Measurements from ENCODE around the gene ZNF74.

DNA sequence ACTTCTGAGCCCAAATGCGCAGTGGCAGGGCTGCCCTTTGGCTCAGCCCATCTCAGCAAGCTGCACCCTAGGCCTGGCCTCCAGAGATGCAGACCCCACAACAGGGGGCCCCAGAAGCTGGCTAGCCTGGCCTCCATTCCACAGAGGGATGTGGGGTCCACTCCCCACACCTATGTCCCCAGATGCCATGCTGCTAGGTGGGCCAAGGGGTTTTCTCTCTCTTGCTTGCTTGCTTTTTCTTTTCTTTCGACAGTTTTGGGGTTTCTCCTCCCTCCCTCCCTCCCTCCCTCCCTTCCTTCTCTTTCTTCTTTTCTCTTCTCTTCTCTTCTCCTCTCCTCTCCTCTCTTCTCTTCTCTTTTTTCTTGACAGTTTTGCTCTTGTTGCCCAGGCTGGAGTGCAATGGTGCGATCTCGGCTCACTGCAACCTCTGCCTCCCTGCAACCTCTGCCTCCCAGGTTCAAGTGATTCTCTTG lies 34.0 kb downstream of the ZNF74 start:
- TF ChIP-seq, protein P1, sequence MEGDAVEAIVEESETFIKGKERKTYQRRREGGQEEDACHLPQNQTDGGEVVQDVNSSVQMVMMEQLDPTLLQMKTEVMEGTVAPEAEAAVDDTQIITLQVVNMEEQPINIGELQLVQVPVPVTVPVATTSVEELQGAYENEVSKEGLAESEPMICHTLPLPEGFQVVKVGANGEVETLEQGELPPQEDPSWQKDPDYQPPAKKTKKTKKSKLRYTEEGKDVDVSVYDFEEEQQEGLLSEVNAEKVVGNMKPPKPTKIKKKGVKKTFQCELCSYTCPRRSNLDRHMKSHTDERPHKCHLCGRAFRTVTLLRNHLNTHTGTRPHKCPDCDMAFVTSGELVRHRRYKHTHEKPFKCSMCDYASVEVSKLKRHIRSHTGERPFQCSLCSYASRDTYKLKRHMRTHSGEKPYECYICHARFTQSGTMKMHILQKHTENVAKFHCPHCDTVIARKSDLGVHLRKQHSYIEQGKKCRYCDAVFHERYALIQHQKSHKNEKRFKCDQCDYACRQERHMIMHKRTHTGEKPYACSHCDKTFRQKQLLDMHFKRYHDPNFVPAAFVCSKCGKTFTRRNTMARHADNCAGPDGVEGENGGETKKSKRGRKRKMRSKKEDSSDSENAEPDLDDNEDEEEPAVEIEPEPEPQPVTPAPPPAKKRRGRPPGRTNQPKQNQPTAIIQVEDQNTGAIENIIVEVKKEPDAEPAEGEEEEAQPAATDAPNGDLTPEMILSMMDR (IDR thresholded peaks at IDR 0.05) = no peak
- TF ChIP-seq EZH2 (IDR thresholded peaks at IDR 0.05) = no peak

All from neural progenitor cell (in vitro differentiated cells).